ENCODE measurements around the gene CHAD.

GRCh38 chr17:50448643-50449042, 20.0 kb downstream of the CHAD start:
- TF ChIP-seq CTCF (tag by site-specific recombination; IDR thresholded peaks at IDR 0.05) (no peak), REST (tag by site-specific recombination; IDR thresholded peaks at IDR 0.05) (no peak), ZNF214 (tag by site-specific recombination; IDR thresholded peaks at IDR 0.05; ENCODE audit: borderline replicate concordance) (no peak)
